ENCODE data around the gene NAV2. TPM values are rescaled to one million over a fixed set of nuclear protein-coding genes. Genes with fewer than 3 reads are reported as not detected.
A peak's percentile ranks its signal among the peaks of the same experiment; 100 is the strongest.

NAV2 gene
- total RNA-seq, 4 donors from 2014 or later = 9.6 to 40.0 (median 23.1) TPM

- Histone ChIP-seq H3K9me3 (no peaks in the 10 kb centered on the region), H3K27me3 (peaks cover 86% of the 10 kb centered on the region), H3K4me3 (peak overlapping the region in 2 of 4 donors; percentile 33 to 49), H3K4me1 (peaks cover 0 to 18% (median 14%) of the 10 kb centered on the region in 4 donors), H3K27ac (no peak overlapping the region), H3K36me3 (no peaks in the 10 kb centered on the region)
- TF ChIP-seq EP300 (IDR thresholded peaks at IDR 0.05; ENCODE audit: low read depth) = no peak
- TF ChIP-seq POLR2AphosphoS5 (IDR thresholded peaks at IDR 0.05) = no peak
- no peak for TF ChIP-seq POLR2A (IDR thresholded peaks at IDR 0.05)
- WGBS, 2 donors (ENCODE audit: low coverage in 1 of 2) = 0 to 12% methylated on average over 6 to 19 of the region's 19 CpGs
- intact Hi-C loops (cut with DNase I; ENCODE audit: low total_unique reads) (no loop called here), in situ Hi-C loops (cut with MboI; ENCODE audit: low pct_ligation_motif_present in 1 of 4, low pct_unique_long_range_greater_than_20kb in 1 of 4, low sequenced_read_pairs in 3 of 4) (no loop called here)
- no peak for DNase-seq
Measured at GRCh38 chr11:20155683-20156279, 443.1 kb downstream of the NAV2 start.

- peak overlapping the region in 3 of 4 donors; percentile 10 to 49 (median 33) for H3K4me3 ChIP-seq
- H3K27me3 ChIP-seq = peaks cover 91% of the 10 kb centered on the region
- TF ChIP-seq EP300 (IDR thresholded peaks at IDR 0.05; ENCODE audit: low read depth) (no peak), CTCF (IDR thresholded peaks at IDR 0.05) (no peak), POLR2A (IDR thresholded peaks at IDR 0.05) (no peak), POLR2AphosphoS5 (IDR thresholded peaks at IDR 0.05) (no peak)
- no peaks in the 10 kb centered on the region for H3K9me3 ChIP-seq
- DNase-seq = peak; percentile 42
- 17% methylated on average over 30 of the region's 51 CpGs; no CpG with 5 or more reads in 1 of the 2 donors for WGBS, 2 donors (ENCODE audit: low coverage in 1 of 2)
- in situ Hi-C loops (cut with MboI; ENCODE audit: low pct_ligation_motif_present in 1 of 4, low pct_unique_long_range_greater_than_20kb in 1 of 4, low sequenced_read_pairs in 3 of 4) (no loop called here), intact Hi-C loops (cut with DNase I; ENCODE audit: low total_unique reads) (no loop called here)
- no peaks in the 10 kb centered on the region for H3K36me3 ChIP-seq
- H3K4me1 ChIP-seq = peaks cover 0 to 18% (median 14%) of the 10 kb centered on the region in 4 donors
- H3K27ac ChIP-seq = no peak overlapping the region
Measured at GRCh38 chr11:20156280-20156875, 443.7 kb downstream of the NAV2 start.

GRCh38 chr11:20156876-20157613 lies 444.4 kb downstream of the NAV2 start:
- peak overlapping the region in 3 of 4 donors; percentile 10 to 49 (median 33) for H3K4me3 ChIP-seq
- in situ Hi-C loops (cut with MboI; ENCODE audit: low pct_ligation_motif_present in 1 of 4, low pct_unique_long_range_greater_than_20kb in 1 of 4, low sequenced_read_pairs in 3 of 4) = no loop called here
- no peaks in the 10 kb centered on the region for H3K9me3 ChIP-seq
- WGBS, 2 donors (ENCODE audit: low coverage in 1 of 2) = 0 to 8% methylated on average over 2 to 34 of the region's 45 CpGs
- no peak for TF ChIP-seq POLR2A (IDR thresholded peaks at IDR 0.05)
- TF ChIP-seq CTCF (IDR thresholded peaks at IDR 0.05) = no peak
- TF ChIP-seq POLR2AphosphoS5 (IDR thresholded peaks at IDR 0.05) = no peak
- no peak for TF ChIP-seq EP300 (IDR thresholded peaks at IDR 0.05; ENCODE audit: low read depth)
- H3K27ac ChIP-seq = no peak overlapping the region
- peaks cover 92% of the 10 kb centered on the region for H3K27me3 ChIP-seq
- H3K4me1 ChIP-seq = peaks cover 0 to 18% (median 14%) of the 10 kb centered on the region in 4 donors
- no peaks in the 10 kb centered on the region for H3K36me3 ChIP-seq
- peak; percentile 20 for DNase-seq
- intact Hi-C loops (cut with DNase I; ENCODE audit: low total_unique reads) = no loop called here

GRCh38 chr11:20157728-20158127 lies 445.1 kb downstream of the NAV2 start:
- Histone ChIP-seq H3K27me3 (peaks cover 99% of the 10 kb centered on the region), H3K27ac (no peak overlapping the region), H3K36me3 (no peaks in the 10 kb centered on the region), H3K9me3 (no peaks in the 10 kb centered on the region), H3K4me1 (peaks cover under 1 to 19% (median 15%) of the 10 kb centered on the region in 4 donors), H3K4me3 (no peak overlapping the region)
- no peak for DNase-seq
- 12 to 15% methylated on average over 9 of the region's 9 CpGs for WGBS, 2 donors (ENCODE audit: low coverage in 1 of 2)
- in situ Hi-C loops (cut with MboI; ENCODE audit: low pct_ligation_motif_present in 1 of 4, low pct_unique_long_range_greater_than_20kb in 1 of 4, low sequenced_read_pairs in 3 of 4) (no loop called here), intact Hi-C loops (cut with DNase I; ENCODE audit: low total_unique reads) (no loop called here)
- TF ChIP-seq POLR2AphosphoS5 (IDR thresholded peaks at IDR 0.05) (no peak), CTCF (IDR thresholded peaks at IDR 0.05) (no peak), EP300 (IDR thresholded peaks at IDR 0.05; ENCODE audit: low read depth) (no peak), POLR2A (IDR thresholded peaks at IDR 0.05) (no peak)

All from transverse colon (tissue), 4 donors.